HL-60 (cell line): ENCODE data around the gene NRXN3.

ENCODE experiments used
- DNase-seq, 2 experiments: peaks; one replicate each; pipeline ENCODE4 v3.0.0-alpha.2; 2010 to 2020; ENCODE audit warnings: low read depth in 1 of 2, low spot score in 1 of 2
- H3K27ac ChIP-seq: fragments of 250-450 bp; sonication (Bioruptor Pico); replicated peaks from 2 replicates; pipeline ENCODE4 v1.5.1; 2020; ENCODE audit warnings: mild to moderate bottlenecking, moderate library complexity
- H3K27me3 ChIP-seq: fragments of 250-450 bp; sonication (Bioruptor Pico); 2 replicates; pipeline ENCODE4 v1.5.1; 2021; ENCODE audit warnings: mild to moderate bottlenecking, moderate library complexity; ENCODE audit not compliant: insufficient read depth, poor library complexity, severe bottlenecking
- H3K4me3 ChIP-seq: replicated peaks from 2 replicates; pipeline ENCODE4 v1.5.1; 2011; ENCODE audit warnings: mild to moderate bottlenecking, control low read depth, low read length; ENCODE audit not compliant: insufficient read depth
- CTCF ChIP-seq: IDR thresholded peaks from one replicate; pipeline ENCODE4 v1.5.1; 2011; ENCODE audit warnings: low read length, control low read depth, inconsistent platforms; ENCODE audit not compliant: insufficient read depth
- GABPA ChIP-seq: IDR thresholded peaks from 2 replicates; pipeline ENCODE4 v1.6.1; 2012; ENCODE audit warnings: low read depth
- POLR2AphosphoS5 ChIP-seq: IDR thresholded peaks from 2 replicates; pipeline ENCODE4 v1.6.1; 2012; ENCODE audit warnings: low read depth
- REST ChIP-seq: IDR thresholded peaks from 2 replicates; pipeline ENCODE4 v1.6.1; 2012; ENCODE audit warnings: low read depth; ENCODE audit not compliant: insufficient replicate concordance
- SPI1 ChIP-seq: IDR thresholded peaks from 2 replicates; pipeline ENCODE4 v1.6.1; 2012; ENCODE audit warnings: low read depth, mild to moderate bottlenecking, borderline replicate concordance

The NRXN3 gene

GRCh38 chr14:78737116-78737515 is 566.9 kb downstream of the NRXN3 start:
- TF ChIP-seq GABPA (no peak), SPI1 (no peak), CTCF (no peak)
- DNase-seq, result no peak

GRCh38 chr14:78737601-78738000 is 567.4 kb downstream of the NRXN3 start:
- Histone ChIP-seq H3K4me3 (no peak overlapping the region), H3K27me3 (no peaks in the 10 kb centered on the region), H3K27ac (no peak overlapping the region)
- TF ChIP-seq REST, result no peak
- DNase-seq, result no peak

More at GRCh38 chr14:78737116-78737515, 566.9 kb downstream of the NRXN3 start:
- H3K27me3 ChIP-seq, result no peaks in the 10 kb centered on the region
- H3K27ac ChIP-seq, result no peak overlapping the region
- no peak overlapping the region for H3K4me3 ChIP-seq

GRCh38 chr14:78746086-78746595 is 576.0 kb downstream of the NRXN3 start:
- Histone ChIP-seq H3K27ac (no peak overlapping the region), H3K4me3 (no peak overlapping the region), H3K27me3 (no peaks in the 10 kb centered on the region)
- no peak for DNase-seq
- TF ChIP-seq CTCF (no peak), GABPA (no peak), POLR2AphosphoS5 (no peak), SPI1 (no peak)

- TF ChIP-seq POLR2AphosphoS5, result no peak
- no peak for TF ChIP-seq SPI1
- TF ChIP-seq GABPA, result no peak
- TF ChIP-seq CTCF, result no peak
- no peak for TF ChIP-seq REST
- no peaks in the 10 kb centered on the region for H3K27me3 ChIP-seq
- H3K27ac ChIP-seq, result no peak overlapping the region
- DNase-seq, result no peak
- no peak overlapping the region for H3K4me3 ChIP-seq
Measured at GRCh38 chr14:78747813-78748212, 577.6 kb downstream of the NRXN3 start.
